Measurements from ENCODE around the gene NDUFS6.

NDUFS6 gene

DNA sequence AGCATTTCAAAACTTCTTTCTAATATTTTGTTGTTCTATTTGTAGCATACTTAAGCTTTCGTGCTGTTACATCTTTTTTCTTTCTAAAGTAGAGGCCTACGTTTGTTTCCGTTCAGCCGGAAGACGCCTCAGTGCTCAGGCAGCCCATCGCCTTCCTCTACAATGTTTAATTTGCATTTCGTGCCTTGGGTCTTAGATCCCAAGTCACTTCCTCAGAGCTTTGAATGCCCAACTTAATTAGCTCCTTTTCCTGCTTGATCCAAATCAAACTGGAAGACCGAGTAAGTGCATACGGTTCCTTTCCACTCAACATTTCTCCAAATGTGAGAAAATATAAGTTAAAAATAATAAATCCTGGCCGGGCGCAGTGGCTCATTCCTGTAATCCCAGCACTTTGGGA, 44.7 kb upstream of the NDUFS6 start:
- no peak for TF ChIP-seq CTCF (IDR thresholded peaks at IDR 0.05; ENCODE audit: insufficient read depth, missing control alignments)
- no peak for FAIRE-seq

GRCh38 chr5:1757511-1757910, 43.7 kb upstream of the NDUFS6 start:
- no peak for TF ChIP-seq CTCF (IDR thresholded peaks at IDR 0.05; ENCODE audit: insufficient read depth, missing control alignments)
- DNase-seq (ENCODE audit: insufficient read length, low spot score), result no peak
- FAIRE-seq, result no peak

More for the DNA sequence above, 44.7 kb upstream of the NDUFS6 start:
- DNase-seq (ENCODE audit: insufficient read length, low spot score), result no peak

DNA sequence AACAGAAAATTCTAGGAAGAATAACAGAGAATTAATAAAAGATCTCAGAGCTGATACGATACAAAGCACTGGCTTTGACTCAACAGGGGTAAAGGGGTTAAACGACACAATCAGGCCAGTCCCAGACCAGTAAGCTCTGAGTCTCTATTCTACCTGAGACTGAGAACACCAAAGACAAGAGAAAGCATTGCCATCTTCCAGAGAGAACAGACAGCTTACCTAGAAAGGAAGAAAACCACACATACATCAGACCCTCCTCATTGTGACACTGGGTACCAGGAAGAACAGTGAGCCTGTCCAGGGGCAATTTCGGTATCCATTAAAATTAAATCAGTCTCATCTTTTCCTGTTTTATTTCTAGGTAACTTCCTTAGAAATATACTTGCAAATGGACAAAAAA, 42.6 kb upstream of the NDUFS6 start:
- TF ChIP-seq CTCF (IDR thresholded peaks at IDR 0.05; ENCODE audit: insufficient read depth, missing control alignments), result no peak
- FAIRE-seq (no peak), DNase-seq (ENCODE audit: insufficient read length, low spot score) (no peak)

GRCh38 chr5:1759378-1759970, 41.7 kb upstream of the NDUFS6 start:
- FAIRE-seq, result no peak
- DNase-seq (ENCODE audit: insufficient read length, low spot score), result no peak
- no peak for TF ChIP-seq CTCF (IDR thresholded peaks at IDR 0.05; ENCODE audit: insufficient read depth, missing control alignments)

GRCh38 chr5:1760231-1760630, 41.0 kb upstream of the NDUFS6 start:
- FAIRE-seq (no peak), DNase-seq (ENCODE audit: insufficient read length, low spot score) (no peak)
- TF ChIP-seq CTCF (IDR thresholded peaks at IDR 0.05; ENCODE audit: insufficient read depth, missing control alignments), result no peak

GRCh38 chr5:1760656-1761452, 40.4 kb upstream of the NDUFS6 start:
- DNase-seq (ENCODE audit: insufficient read length, low spot score), result no peak
- FAIRE-seq, result no peak
- no peak for TF ChIP-seq CTCF (IDR thresholded peaks at IDR 0.05; ENCODE audit: insufficient read depth, missing control alignments)

- DNase-seq (ENCODE audit: insufficient read length, low spot score) (no peak), FAIRE-seq (no peak)
- TF ChIP-seq CTCF (IDR thresholded peaks at IDR 0.05; ENCODE audit: insufficient read depth, missing control alignments), result no peak
Measured at GRCh38 chr5:1761453-1761755, 39.8 kb upstream of the NDUFS6 start.

Measured in D721Med (cell line).